Body of pancreas (tissue), 4 donors: ENCODE data around the gene TXNRD2. TPM values are rescaled to one million over a fixed set of nuclear protein-coding genes. Genes with fewer than 3 reads are reported as not detected.

Source experiments
- ATAC-seq: fragments of 150-250 bp; one replicate; pipeline ENCODE4 v1.9.1; 2016
- DNase-seq, 4 donors: peaks; one replicate each; pipeline ENCODE4 v3.0.0-alpha.2; 2019
- H3K27ac ChIP-seq, 4 donors: fragments of 200-600 bp; sonication (generic); 1 replicate in 3 of 4; 2 replicates in 1 of 4; pipeline versions ENCODE4 v1.5.1 to v1.6.1; 2016 to 2019; ENCODE audit warnings: mild to moderate bottlenecking in 1 of 4, mixed read lengths in 1 of 4, moderate library complexity in 1 of 4
- H3K27me3 ChIP-seq, 2 donors: fragments of 200-600 bp; sonication (generic); one replicate each; pipeline ENCODE4 v1.6.0; 2016; ENCODE audit warnings: mild to moderate bottlenecking in 1 of 2
- H3K36me3 ChIP-seq, 2 donors: fragments of 200-600 bp; sonication (generic); replicated peaks in 1 of 2; 2 replicates each; pipeline ENCODE4 v1.5.1; 2016; ENCODE audit warnings: low read depth in 2 of 2; ENCODE audit not compliant: insufficient read depth in 1 of 2
- H3K4me1 ChIP-seq: fragments of 200-600 bp; sonication (generic); one replicate; pipeline ENCODE4 v1.6.0; 2016
- H3K4me3 ChIP-seq, 2 donors: fragments of 200-600 bp; sonication (generic); 1 replicate in 1 of 2; 2 replicates in 1 of 2; pipeline ENCODE4 v1.5.1; 2016 to 2019
- H3K9me3 ChIP-seq, 3 donors: fragments of 200-600 bp; sonication (generic); 1 replicate in 2 of 3; 2 replicates in 1 of 3; pipeline ENCODE4 v1.5.1; 2016
- POLR2A ChIP-seq, 3 donors: fragments of 450-650 bp; IDR thresholded peaks; one replicate each; pipeline ENCODE4 v1.6.1; 2016; ENCODE audit warnings: antibody characterized with exemption in 3 of 3, mild to moderate bottlenecking in 2 of 3
- WGBS, 2 donors: methylation state at CpG; one replicate each; pipeline ENCODE4 v1.1.5; 2017; 5-methylcytosine and 5-hydroxymethylcytosine counted together
- intact Hi-C: fragments of 100-400 bp; cut with DNase I; formaldehyde crosslinking; loops from one replicate; pipeline ENCODE4 v1.15.1; 2023
- total RNA-seq, 2 donors: library from RNA; depleted of rRNA; stranded (reverse); fragments of >200 nt; gene quantifications; one replicate each; pipeline ENCODE4 v1.1.0, GENCODE V29; 2016
- TF ChIP-seq, protein P1 (sequence below), 7 experiments: fragments of 450-650 bp in 4 of 7; fragments of 200-600 bp in 3 of 7; sonication (generic) in 3 of 7; IDR thresholded peaks; one replicate each; pipeline ENCODE4 v1.5.1; 2016 to 2019; ENCODE audit warnings: antibody characterized with exemption in 7 of 7

TXNRD2 gene
- total RNA-seq, 2 donors from 2014 or later, result 22.1 to 23.6 TPM

DNA sequence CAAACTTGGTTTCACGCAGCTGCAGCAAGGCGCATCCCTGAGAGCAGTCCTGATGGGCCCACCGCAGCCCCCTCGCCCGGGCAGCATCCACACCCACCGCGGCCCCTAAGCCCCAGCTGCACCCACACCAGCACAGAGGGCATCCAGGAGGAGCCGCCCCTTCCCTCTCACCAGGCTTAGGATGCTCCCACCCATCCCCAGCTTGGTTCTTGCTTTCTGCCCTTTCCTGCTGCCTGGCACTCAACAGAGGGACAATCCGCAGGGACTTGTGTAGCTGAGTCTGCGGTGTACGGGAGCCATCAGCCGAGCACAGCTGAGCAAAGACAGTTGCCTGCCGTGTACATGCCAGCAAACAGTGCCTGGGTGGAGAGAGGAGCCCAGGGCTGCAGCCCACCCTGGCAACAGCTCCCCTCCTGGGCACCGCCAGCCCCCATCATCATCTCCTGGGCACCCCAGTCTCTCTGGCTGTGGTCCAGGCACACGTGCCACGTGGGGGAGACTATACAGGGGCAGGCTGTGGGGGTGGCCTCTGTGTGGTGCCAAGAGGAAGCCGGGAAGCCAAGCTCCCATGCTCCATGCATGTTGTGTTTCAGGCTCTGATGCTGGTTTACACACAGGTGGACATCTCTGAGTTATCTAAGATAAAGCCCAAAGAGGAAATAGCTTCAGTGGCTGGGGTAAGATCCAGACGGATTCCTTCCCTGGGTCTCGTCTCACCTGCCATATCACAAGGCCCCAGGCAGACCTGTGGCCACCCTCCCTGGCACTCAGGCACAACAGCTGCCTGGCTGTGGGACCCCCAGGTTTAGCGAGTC lies 50.9 kb downstream of the TXNRD2 start:
- Histone ChIP-seq H3K4me1 (no peaks in the 10 kb centered on the region), H3K36me3 (peaks cover 0 to 1% of the 10 kb centered on the region in 2 donors), H3K27me3 (no peaks in the 10 kb centered on the region), H3K9me3 (no peaks in the 10 kb centered on the region), H3K27ac (no peak overlapping the region), H3K4me3 (no peak overlapping the region)
- no peak for TF ChIP-seq POLR2A (IDR thresholded peaks at IDR 0.05)
- TF ChIP-seq, protein P1, sequence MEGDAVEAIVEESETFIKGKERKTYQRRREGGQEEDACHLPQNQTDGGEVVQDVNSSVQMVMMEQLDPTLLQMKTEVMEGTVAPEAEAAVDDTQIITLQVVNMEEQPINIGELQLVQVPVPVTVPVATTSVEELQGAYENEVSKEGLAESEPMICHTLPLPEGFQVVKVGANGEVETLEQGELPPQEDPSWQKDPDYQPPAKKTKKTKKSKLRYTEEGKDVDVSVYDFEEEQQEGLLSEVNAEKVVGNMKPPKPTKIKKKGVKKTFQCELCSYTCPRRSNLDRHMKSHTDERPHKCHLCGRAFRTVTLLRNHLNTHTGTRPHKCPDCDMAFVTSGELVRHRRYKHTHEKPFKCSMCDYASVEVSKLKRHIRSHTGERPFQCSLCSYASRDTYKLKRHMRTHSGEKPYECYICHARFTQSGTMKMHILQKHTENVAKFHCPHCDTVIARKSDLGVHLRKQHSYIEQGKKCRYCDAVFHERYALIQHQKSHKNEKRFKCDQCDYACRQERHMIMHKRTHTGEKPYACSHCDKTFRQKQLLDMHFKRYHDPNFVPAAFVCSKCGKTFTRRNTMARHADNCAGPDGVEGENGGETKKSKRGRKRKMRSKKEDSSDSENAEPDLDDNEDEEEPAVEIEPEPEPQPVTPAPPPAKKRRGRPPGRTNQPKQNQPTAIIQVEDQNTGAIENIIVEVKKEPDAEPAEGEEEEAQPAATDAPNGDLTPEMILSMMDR (IDR thresholded peaks at IDR 0.05), result no peak
- DNase-seq (no peak), ATAC-seq (no peak)
- intact Hi-C loops, result no loop called here
- WGBS, 2 donors, result 76 to 87% methylated on average over 4 to 18 of the region's 20 CpGs

DNA sequence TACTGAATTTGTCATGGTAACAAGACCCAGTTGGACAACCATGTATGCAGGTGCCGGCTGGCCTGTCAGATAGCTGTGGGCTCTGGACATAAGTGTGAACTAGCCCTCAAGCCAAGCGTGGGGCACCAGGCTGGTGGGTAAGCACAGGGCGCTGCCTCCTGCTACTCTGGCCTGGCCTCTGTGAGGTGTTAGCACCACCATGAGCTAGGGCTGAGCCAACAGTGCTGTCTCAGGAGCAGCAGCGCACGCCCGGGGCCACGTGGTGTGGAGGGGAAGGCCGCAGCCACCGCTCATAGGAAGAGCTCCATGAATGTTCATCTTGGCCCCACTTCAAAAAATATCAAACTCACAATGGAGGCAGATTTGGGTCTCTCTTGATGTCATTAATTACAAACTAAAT lies 51.7 kb downstream of the TXNRD2 start:
- DNase-seq (no peak), ATAC-seq (no peak)
- no peaks in the 10 kb centered on the region for H3K9me3 ChIP-seq
- 88 to 99% methylated on average over 8 of the region's 9 CpGs for WGBS, 2 donors
- H3K36me3 ChIP-seq, result peaks cover 0 to 1% of the 10 kb centered on the region in 2 donors
- H3K27me3 ChIP-seq, result no peaks in the 10 kb centered on the region
- H3K4me3 ChIP-seq, result no peak overlapping the region
- intact Hi-C loops, result no loop called here
- H3K4me1 ChIP-seq, result no peaks in the 10 kb centered on the region
- no peak for TF ChIP-seq POLR2A (IDR thresholded peaks at IDR 0.05)
- TF ChIP-seq, protein P1 (IDR thresholded peaks at IDR 0.05), result no peak
- H3K27ac ChIP-seq, result no peak overlapping the region

DNA sequence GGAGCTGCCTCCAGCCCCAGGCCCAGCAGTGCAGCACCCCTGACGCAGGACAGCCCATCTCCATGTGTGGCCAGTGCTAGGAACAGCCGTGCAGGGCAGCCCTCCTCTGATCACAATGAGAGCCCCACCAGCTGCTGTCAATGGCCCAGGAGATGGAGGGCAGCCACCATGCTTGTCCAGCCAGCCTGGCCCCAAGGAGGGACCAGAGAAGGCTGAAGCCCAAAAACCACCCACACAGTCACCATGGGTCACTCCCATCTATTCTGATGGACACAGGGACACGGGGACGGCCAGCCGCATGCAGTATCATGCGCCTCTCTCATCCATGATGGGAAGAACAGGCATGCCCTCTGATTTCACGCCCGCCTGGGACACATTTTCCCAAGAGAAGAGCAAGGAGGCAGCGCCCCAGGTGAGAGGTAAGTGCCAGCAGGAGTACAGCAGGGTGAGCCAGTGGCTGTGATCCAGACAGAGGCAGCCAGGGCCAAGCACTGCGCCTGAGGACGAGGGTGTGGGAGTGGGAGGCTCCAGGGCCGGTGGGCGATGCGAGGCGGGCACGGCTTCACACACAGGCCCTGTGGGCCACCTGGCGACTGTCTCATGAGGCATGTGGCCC lies 53.4 kb downstream of the TXNRD2 start:
- no peaks in the 10 kb centered on the region for H3K36me3 ChIP-seq
- no peak for ATAC-seq

DNA sequence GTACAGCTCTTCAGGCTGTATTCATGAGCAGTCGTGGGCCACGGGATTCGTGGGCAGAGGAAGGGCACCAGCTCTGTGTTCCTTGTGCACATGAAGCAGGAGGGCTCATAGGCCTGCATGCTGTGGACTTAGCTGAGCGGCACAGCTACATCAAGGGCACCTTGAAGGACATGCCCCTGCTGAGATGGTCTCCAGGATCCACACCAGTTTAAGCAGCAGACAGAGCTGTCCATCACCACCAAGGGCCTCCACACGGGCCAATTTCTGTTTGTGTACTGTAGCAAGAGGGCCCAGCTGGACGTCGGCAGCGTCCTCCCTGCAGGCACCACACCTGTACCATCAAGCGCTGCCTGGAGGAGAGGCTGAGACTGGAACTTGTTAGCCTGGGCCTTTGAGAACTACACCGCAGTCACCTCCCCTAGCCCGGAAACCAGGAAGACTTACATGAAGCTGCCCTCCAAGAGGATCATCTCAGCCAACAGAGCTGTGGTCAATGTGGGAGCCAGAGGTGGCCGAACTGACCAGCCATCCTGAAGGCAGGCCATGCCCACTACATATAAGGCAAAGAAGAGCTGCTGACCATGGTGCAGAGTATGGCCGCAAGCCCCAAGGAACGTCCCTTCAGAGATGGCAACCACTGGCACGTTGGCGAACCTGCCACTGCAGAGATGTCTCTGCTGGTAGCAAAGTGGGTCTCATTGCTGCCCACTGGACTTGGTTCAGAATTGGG lies 54.2 kb downstream of the TXNRD2 start:
- H3K9me3 ChIP-seq, result no peaks in the 10 kb centered on the region
- H3K36me3 ChIP-seq, result no peaks in the 10 kb centered on the region
- DNase-seq (peak in 1 of 4 donors; percentile 7), ATAC-seq (no peak)
- H3K27me3 ChIP-seq, result no peaks in the 10 kb centered on the region
- TF ChIP-seq, protein P1 (IDR thresholded peaks at IDR 0.05), result no peak
- TF ChIP-seq POLR2A (IDR thresholded peaks at IDR 0.05), result no peak
- no peak overlapping the region for H3K27ac ChIP-seq
- WGBS, 2 donors, result 80 to 87% methylated on average over 7 to 16 of the region's 16 CpGs
- no peaks in the 10 kb centered on the region for H3K4me1 ChIP-seq
- H3K4me3 ChIP-seq, result no peak overlapping the region
- intact Hi-C loops, result no loop called here

More for the DNA sequence above, 53.4 kb downstream of the TXNRD2 start:
- Histone ChIP-seq H3K27me3 (no peaks in the 10 kb centered on the region), H3K9me3 (no peaks in the 10 kb centered on the region), H3K4me1 (no peaks in the 10 kb centered on the region), H3K4me3 (no peak overlapping the region), H3K27ac (no peak overlapping the region)
- no peak for DNase-seq
- TF ChIP-seq POLR2A (IDR thresholded peaks at IDR 0.05), result no peak
- TF ChIP-seq, protein P1 (IDR thresholded peaks at IDR 0.05), result no peak
- intact Hi-C loops, result no loop called here
- 94 to 95% methylated on average over 15 to 16 of the region's 17 CpGs for WGBS, 2 donors
